ENCODE data around the gene HINFP.

Gene HINFP

GRCh38 chr11:119121008-119121810, at the start of gene HINFP:
Gene HINFP (plus strand): TSS chr11:119121580. CDS start chr11:119126945, 5,365 bp downstream.
- DNase-seq (ENCODE audit: low read depth in 1 of 2, low spot score in 1 of 2), result peak; percentile 99 to 100

GRCh38 chr11:119077839-119078238, 43.5 kb upstream of the HINFP start:
- no peak for DNase-seq (ENCODE audit: low read depth in 1 of 2, low spot score in 1 of 2)

- no peak for DNase-seq (ENCODE audit: low read depth in 1 of 2, low spot score in 1 of 2)
These were observed 42.5 kb upstream of the HINFP start for GRCh38 chr11:119078675-119079420.

- DNase-seq (ENCODE audit: low read depth in 1 of 2, low spot score in 1 of 2), result no peak
These were observed 39.6 kb upstream of the HINFP start for GRCh38 chr11:119081682-119082260.

GRCh38 chr11:119084663-119085436, 36.5 kb upstream of the HINFP start, which contains the start of gene HMBS:
Gene HMBS (plus strand): TSS chr11:119084881. CDS start chr11:119085034, 153 bp downstream.
- peak; percentile 68 to 87 for DNase-seq (ENCODE audit: low read depth in 1 of 2, low spot score in 1 of 2)

- DNase-seq (ENCODE audit: low read depth in 1 of 2, low spot score in 1 of 2), result no peak
These were observed 35.9 kb upstream of the HINFP start for GRCh38 chr11:119085437-119085847.

GRCh38 chr11:119087123-119087522, 34.3 kb upstream of the HINFP start:
- DNase-seq (ENCODE audit: low read depth in 1 of 2, low spot score in 1 of 2), result no peak

- no peak for DNase-seq (ENCODE audit: low read depth in 1 of 2, low spot score in 1 of 2)
These were observed 33.6 kb upstream of the HINFP start for GRCh38 chr11:119087747-119088241.

GRCh38 chr11:119088406-119088805, 33.0 kb upstream of the HINFP start:
- DNase-seq (ENCODE audit: low read depth in 1 of 2, low spot score in 1 of 2), result no peak

- DNase-seq (ENCODE audit: low read depth in 1 of 2, low spot score in 1 of 2), result no peak
These were observed 32.1 kb upstream of the HINFP start for GRCh38 chr11:119089319-119089718.

GRCh38 chr11:119091178-119091577, 30.2 kb upstream of the HINFP start:
- no peak for DNase-seq (ENCODE audit: low read depth in 1 of 2, low spot score in 1 of 2)

GRCh38 chr11:119091966-119092879, 29.2 kb upstream of the HINFP start:
- no peak for DNase-seq (ENCODE audit: low read depth in 1 of 2, low spot score in 1 of 2)

GRCh38 chr11:119092880-119093842, 28.2 kb upstream of the HINFP start:
- no peak for DNase-seq (ENCODE audit: low read depth in 1 of 2, low spot score in 1 of 2)

GRCh38 chr11:119093942-119094815, 27.2 kb upstream of the HINFP start:
- peak in 1 of 2 donors; percentile 36 for DNase-seq (ENCODE audit: low read depth in 1 of 2, low spot score in 1 of 2)

- DNase-seq (ENCODE audit: low read depth in 1 of 2, low spot score in 1 of 2), result peak in 1 of 2 donors; percentile 49
These were observed 26.6 kb upstream of the HINFP start for GRCh38 chr11:119094816-119095065.

- peak; percentile 97 to 99 for DNase-seq (ENCODE audit: low read depth in 1 of 2, low spot score in 1 of 2)
These were observed 26.1 kb upstream of the HINFP start for GRCh38 chr11:119095066-119095880.

- DNase-seq (ENCODE audit: low read depth in 1 of 2, low spot score in 1 of 2), result no peak
These were observed 21.7 kb upstream of the HINFP start for GRCh38 chr11:119099711-119100110.

Data from activated T-helper 1 cell treated with anti-CD3 and anti-CD28 coated beads, Interleukin-2, amount 50 U/mL, for 16 hours (primary cell).